ENCODE measurements around the gene TRIP10. TPM values are rescaled to one million over a fixed set of nuclear protein-coding genes. Genes with fewer than 3 reads are reported as not detected.

Gene TRIP10
- total and polyA plus RNA-seq, 4 donors = 3.4 to 9.9 (median 7.4) TPM

DNA sequence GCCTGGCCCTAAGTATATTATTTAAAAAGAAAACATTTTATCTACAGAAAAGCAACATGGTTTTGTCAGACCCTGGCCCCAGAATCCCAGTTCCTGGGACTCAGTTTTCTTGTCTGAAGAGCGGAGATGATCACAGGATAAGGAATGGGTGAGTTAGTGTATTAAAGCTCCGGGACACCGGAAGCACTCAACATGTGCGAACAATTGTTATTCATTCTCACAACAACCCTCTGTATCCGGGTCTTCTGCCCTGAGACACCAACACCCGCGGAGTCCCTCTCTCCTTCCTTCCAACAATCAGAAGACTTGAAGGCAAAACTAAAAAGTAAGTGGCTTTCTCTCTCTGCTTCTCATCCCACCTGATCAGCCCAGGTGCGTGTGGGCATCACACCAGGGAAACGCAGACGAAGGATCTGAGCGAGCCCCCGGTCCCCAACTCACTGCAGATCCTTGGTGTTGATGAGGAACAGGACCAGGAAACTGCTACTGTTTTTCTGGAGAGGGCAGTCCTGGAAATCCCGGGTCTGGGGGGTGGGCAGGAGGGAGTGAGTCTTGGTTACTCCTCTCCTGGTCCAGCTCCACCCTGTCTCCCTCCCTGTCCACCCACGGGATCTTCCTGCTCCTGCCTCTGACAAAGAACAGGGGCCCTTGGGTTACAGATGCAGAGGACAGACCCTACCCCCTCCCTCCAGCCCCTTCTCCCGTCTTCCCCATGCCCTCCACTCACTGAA is 4.1 kb upstream of the TRIP10 start:
- peak overlapping the region in 1 of 2 donors; percentile 18 for H3K9ac ChIP-seq (ENCODE audit: low read depth in 1 of 2, low read length in 2 of 2)
- peaks cover 10 to 50% (median 36%) of the 10 kb centered on the region in 4 donors for H3K4me1 ChIP-seq (ENCODE audit: control insufficient read depth in 4 of 4, insufficient read depth in 4 of 4, low read length in 3 of 4)
- no peak for TF ChIP-seq FOXA2 (IDR thresholded peaks at IDR 0.05)
- TF ChIP-seq NR2F2 (IDR thresholded peaks at IDR 0.05) = no peak
- no peak for TF ChIP-seq EGR1 (IDR thresholded peaks at IDR 0.05; ENCODE audit: low read depth in 2 of 2)
- TF ChIP-seq RAD21 (IDR thresholded peaks at IDR 0.05) = no peak
- no peak for TF ChIP-seq RXRA (IDR thresholded peaks at IDR 0.05)
- TF ChIP-seq, protein P1, sequence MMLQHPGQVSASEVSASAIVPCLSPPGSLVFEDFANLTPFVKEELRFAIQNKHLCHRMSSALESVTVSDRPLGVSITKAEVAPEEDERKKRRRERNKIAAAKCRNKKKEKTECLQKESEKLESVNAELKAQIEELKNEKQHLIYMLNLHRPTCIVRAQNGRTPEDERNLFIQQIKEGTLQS (IDR thresholded peaks at IDR 0.05) = no peak
- no peak for TF ChIP-seq HNF4G (IDR thresholded peaks at IDR 0.05)
- TF ChIP-seq, protein P2, sequence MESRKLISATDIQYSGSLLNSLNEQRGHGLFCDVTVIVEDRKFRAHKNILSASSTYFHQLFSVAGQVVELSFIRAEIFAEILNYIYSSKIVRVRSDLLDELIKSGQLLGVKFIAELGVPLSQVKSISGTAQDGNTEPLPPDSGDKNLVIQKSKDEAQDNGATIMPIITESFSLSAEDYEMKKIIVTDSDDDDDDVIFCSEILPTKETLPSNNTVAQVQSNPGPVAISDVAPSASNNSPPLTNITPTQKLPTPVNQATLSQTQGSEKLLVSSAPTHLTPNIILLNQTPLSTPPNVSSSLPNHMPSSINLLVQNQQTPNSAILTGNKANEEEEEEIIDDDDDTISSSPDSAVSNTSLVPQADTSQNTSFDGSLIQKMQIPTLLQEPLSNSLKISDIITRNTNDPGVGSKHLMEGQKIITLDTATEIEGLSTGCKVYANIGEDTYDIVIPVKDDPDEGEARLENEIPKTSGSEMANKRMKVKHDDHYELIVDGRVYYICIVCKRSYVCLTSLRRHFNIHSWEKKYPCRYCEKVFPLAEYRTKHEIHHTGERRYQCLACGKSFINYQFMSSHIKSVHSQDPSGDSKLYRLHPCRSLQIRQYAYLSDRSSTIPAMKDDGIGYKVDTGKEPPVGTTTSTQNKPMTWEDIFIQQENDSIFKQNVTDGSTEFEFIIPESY (IDR thresholded peaks at IDR 0.05) = no peak
- TF ChIP-seq SP1 (IDR thresholded peaks at IDR 0.05) = no peak
- TF ChIP-seq GABPA (IDR thresholded peaks at IDR 0.05 in 1 of 2, conservative IDR thresholded peaks at IDR 0.05 in 1 of 2) = no peak
- TF ChIP-seq JUND (IDR thresholded peaks at IDR 0.05) = no peak
- no peak for TF ChIP-seq MAX (IDR thresholded peaks at IDR 0.05)
- no peak for TF ChIP-seq CTCF (IDR thresholded peaks at IDR 0.05; ENCODE audit: low read depth, low read length, missing input control)
- WGBS = 83% methylated on average over 15 of the region's 15 CpGs
- peaks cover 2 to 11% (median 3%) of the 10 kb centered on the region in 4 donors for H3K36me3 ChIP-seq (ENCODE audit: control insufficient read depth in 4 of 4, insufficient read depth in 3 of 4, low read depth in 1 of 4, low read length in 3 of 4)
- DNase-seq (ENCODE audit: low spot score) = no peak
- H3K4me3 ChIP-seq (ENCODE audit: low read depth in 1 of 3, low read length in 3 of 3) = no peak overlapping the region
- H3K27me3 ChIP-seq (ENCODE audit: control insufficient read depth in 4 of 4, insufficient read depth in 4 of 4, low read length in 3 of 4) = no peaks in the 10 kb centered on the region
- H3K27ac ChIP-seq (ENCODE audit: low read depth in 1 of 2, low read length in 2 of 2) = peak overlapping the region; percentile 94 to 96
- no peaks in the 10 kb centered on the region for H3K9me3 ChIP-seq (ENCODE audit: control insufficient read depth in 4 of 4, low read length in 3 of 4)

DNA sequence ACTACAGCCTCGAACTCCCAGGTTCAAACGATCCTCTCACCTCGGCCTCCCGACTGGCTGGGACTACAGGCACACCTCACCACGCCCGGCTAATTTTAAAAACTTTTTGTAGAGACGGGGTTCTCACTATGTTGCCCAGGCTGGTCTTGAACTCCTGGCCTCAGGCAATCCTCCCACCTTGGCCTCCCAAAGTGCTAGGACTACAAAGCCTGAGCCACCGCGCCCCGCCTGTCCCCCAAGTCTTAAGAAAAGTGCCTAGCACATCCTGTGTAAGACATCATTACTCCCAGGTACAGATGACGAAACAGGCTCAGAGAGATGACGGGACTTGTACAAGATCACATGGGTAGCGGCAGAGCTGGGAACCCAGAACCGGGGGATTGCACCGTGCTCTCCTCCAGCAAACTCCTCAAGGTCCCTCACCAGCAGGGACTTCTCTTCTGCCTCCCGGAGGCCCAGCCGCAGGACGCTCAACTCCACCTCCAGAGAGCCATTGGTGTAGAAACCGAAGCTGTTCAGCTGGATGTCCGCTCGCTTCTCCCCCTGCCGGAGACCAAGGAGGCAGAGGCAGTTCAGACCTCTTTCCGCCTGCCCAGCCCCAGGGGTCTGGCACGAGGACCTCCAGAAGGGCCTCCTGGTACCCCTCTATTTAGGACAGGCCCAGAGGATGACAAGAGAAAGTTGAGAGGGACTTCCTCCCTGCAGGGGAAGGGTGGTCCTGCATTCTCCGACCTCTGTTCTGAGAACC is 3.1 kb upstream of the TRIP10 start:
- peak; percentile 71 for DNase-seq (ENCODE audit: low spot score)
- Histone ChIP-seq H3K4me3 (ENCODE audit: low read depth in 1 of 3, low read length in 3 of 3) (peak overlapping the region; percentile 79 to 92 (median 87)), H3K4me1 (ENCODE audit: control insufficient read depth in 4 of 4, insufficient read depth in 4 of 4, low read length in 3 of 4) (peaks cover 10 to 48% (median 37%) of the 10 kb centered on the region in 4 donors)
- TF ChIP-seq JUND (IDR thresholded peaks at IDR 0.05) = no peak
- no peak for TF ChIP-seq MAX (IDR thresholded peaks at IDR 0.05)
- TF ChIP-seq, protein P1 (IDR thresholded peaks at IDR 0.05) = no peak
- TF ChIP-seq SP1 (IDR thresholded peaks at IDR 0.05) = no peak
- peak; percentile 7 to 18 for TF ChIP-seq RXRA (IDR thresholded peaks at IDR 0.05)
- TF ChIP-seq CTCF (IDR thresholded peaks at IDR 0.05; ENCODE audit: low read depth, low read length, missing input control) = peak; percentile 58
- TF ChIP-seq NR2F2 (IDR thresholded peaks at IDR 0.05) = no peak
- peak; percentile 21 for TF ChIP-seq TAF1 (conservative IDR thresholded peaks at IDR 0.05)
- no peak for TF ChIP-seq EGR1 (IDR thresholded peaks at IDR 0.05; ENCODE audit: low read depth in 2 of 2)
- no peak for TF ChIP-seq FOXA2 (IDR thresholded peaks at IDR 0.05)
- peak; percentile 15 for TF ChIP-seq YY1 (IDR thresholded peaks at IDR 0.05)
- TF ChIP-seq, protein P3, sequence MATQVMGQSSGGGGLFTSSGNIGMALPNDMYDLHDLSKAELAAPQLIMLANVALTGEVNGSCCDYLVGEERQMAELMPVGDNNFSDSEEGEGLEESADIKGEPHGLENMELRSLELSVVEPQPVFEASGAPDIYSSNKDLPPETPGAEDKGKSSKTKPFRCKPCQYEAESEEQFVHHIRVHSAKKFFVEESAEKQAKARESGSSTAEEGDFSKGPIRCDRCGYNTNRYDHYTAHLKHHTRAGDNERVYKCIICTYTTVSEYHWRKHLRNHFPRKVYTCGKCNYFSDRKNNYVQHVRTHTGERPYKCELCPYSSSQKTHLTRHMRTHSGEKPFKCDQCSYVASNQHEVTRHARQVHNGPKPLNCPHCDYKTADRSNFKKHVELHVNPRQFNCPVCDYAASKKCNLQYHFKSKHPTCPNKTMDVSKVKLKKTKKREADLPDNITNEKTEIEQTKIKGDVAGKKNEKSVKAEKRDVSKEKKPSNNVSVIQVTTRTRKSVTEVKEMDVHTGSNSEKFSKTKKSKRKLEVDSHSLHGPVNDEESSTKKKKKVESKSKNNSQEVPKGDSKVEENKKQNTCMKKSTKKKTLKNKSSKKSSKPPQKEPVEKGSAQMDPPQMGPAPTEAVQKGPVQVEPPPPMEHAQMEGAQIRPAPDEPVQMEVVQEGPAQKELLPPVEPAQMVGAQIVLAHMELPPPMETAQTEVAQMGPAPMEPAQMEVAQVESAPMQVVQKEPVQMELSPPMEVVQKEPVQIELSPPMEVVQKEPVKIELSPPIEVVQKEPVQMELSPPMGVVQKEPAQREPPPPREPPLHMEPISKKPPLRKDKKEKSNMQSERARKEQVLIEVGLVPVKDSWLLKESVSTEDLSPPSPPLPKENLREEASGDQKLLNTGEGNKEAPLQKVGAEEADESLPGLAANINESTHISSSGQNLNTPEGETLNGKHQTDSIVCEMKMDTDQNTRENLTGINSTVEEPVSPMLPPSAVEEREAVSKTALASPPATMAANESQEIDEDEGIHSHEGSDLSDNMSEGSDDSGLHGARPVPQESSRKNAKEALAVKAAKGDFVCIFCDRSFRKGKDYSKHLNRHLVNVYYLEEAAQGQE (IDR thresholded peaks at IDR 0.05) = no peak
- TF ChIP-seq FOXA1 (IDR thresholded peaks at IDR 0.05) = no peak
- peak; percentile 79 to 89 for TF ChIP-seq RAD21 (IDR thresholded peaks at IDR 0.05)
- no peak for TF ChIP-seq HNF4A (conservative IDR thresholded peaks at IDR 0.05)

More for the DNA sequence above, 3.1 kb upstream of the TRIP10 start:
- H3K9me3 ChIP-seq (ENCODE audit: control insufficient read depth in 4 of 4, low read length in 3 of 4) = no peaks in the 10 kb centered on the region
- H3K36me3 ChIP-seq (ENCODE audit: control insufficient read depth in 4 of 4, insufficient read depth in 3 of 4, low read depth in 1 of 4, low read length in 3 of 4) = peaks cover 2 to 11% (median 3%) of the 10 kb centered on the region in 4 donors
- H3K27ac ChIP-seq (ENCODE audit: low read depth in 1 of 2, low read length in 2 of 2) = peak overlapping the region; percentile 94 to 96
- no peaks in the 10 kb centered on the region for H3K27me3 ChIP-seq (ENCODE audit: control insufficient read depth in 4 of 4, insufficient read depth in 4 of 4, low read length in 3 of 4)
- 23% methylated on average over 25 of the region's 25 CpGs for WGBS
- H3K9ac ChIP-seq (ENCODE audit: low read depth in 1 of 2, low read length in 2 of 2) = peak overlapping the region; percentile 79 to 85
